ENCODE data around the gene LRRC36. TPM values are rescaled to one million over a fixed set of nuclear protein-coding genes. Genes with fewer than 3 reads are reported as not detected.

Gene LRRC36
- total RNA-seq, 4 donors from 2014 or later: not detected

- Histone ChIP-seq H3K9me3 (no peaks in the 10 kb centered on the region), H3K4me1 (no peaks in the 10 kb centered on the region), H3K27ac (no peak overlapping the region), H3K27me3 (no peaks in the 10 kb centered on the region), H3K36me3 (no peaks in the 10 kb centered on the region), H3K4me3 (no peak overlapping the region)
- TF ChIP-seq POLR2A (IDR thresholded peaks at IDR 0.05): no peak
- in situ Hi-C loops (cut with MboI; ENCODE audit: low sequenced_read_pairs in 4 of 4) (no loop called here), intact Hi-C loops (cut with DNase I; ENCODE audit: low total_unique reads) (no loop called here)
- ATAC-seq (peak; percentile 24 to 47), DNase-seq (no peak)
Measured at GRCh38 chr16:67311607-67312488, 14.8 kb upstream of the LRRC36 start.

GRCh38 chr16:67312719-67313118 lies 13.9 kb upstream of the LRRC36 start:
- TF ChIP-seq CTCF (IDR thresholded peaks at IDR 0.05 in 4 of 5, conservative IDR thresholded peaks at IDR 0.05 in 1 of 5) (no peak), POLR2A (IDR thresholded peaks at IDR 0.05) (no peak)
- ATAC-seq (no peak), DNase-seq (no peak)
- Histone ChIP-seq H3K36me3 (no peaks in the 10 kb centered on the region), H3K27ac (no peak overlapping the region), H3K4me3 (no peak overlapping the region), H3K9me3 (no peaks in the 10 kb centered on the region), H3K4me1 (no peaks in the 10 kb centered on the region), H3K27me3 (peaks cover 0 to under 1% (median 0%) of the 10 kb centered on the region in 3 donors)
- in situ Hi-C loops (cut with MboI; ENCODE audit: low sequenced_read_pairs in 4 of 4): no loop called here
- intact Hi-C loops (cut with DNase I; ENCODE audit: low total_unique reads): no loop called here

- in situ Hi-C loops (cut with MboI; ENCODE audit: low sequenced_read_pairs in 4 of 4): no loop called here
- ATAC-seq (no peak), DNase-seq (no peak)
- Histone ChIP-seq H3K36me3 (no peaks in the 10 kb centered on the region), H3K4me1 (no peaks in the 10 kb centered on the region), H3K27me3 (peaks cover 7 to 27% (median 15%) of the 10 kb centered on the region in 3 donors), H3K27ac (no peak overlapping the region), H3K4me3 (no peak overlapping the region), H3K9me3 (no peaks in the 10 kb centered on the region)
- no peak for TF ChIP-seq POLR2A (IDR thresholded peaks at IDR 0.05)
- no peak for TF ChIP-seq CTCF (IDR thresholded peaks at IDR 0.05 in 4 of 5, conservative IDR thresholded peaks at IDR 0.05 in 1 of 5)
- intact Hi-C loops (cut with DNase I; ENCODE audit: low total_unique reads): no loop called here
Measured at GRCh38 chr16:67317853-67318252, 8.8 kb upstream of the LRRC36 start.

- in situ Hi-C loops (cut with MboI; ENCODE audit: low sequenced_read_pairs in 4 of 4) (no loop called here), intact Hi-C loops (cut with DNase I; ENCODE audit: low total_unique reads) (no loop called here)
- Histone ChIP-seq H3K9me3 (no peaks in the 10 kb centered on the region), H3K36me3 (no peaks in the 10 kb centered on the region), H3K4me3 (peak overlapping the region; percentile 41 to 52 (median 47)), H3K4me1 (no peaks in the 10 kb centered on the region), H3K27me3 (peaks cover 10 to 27% (median 22%) of the 10 kb centered on the region in 3 donors), H3K27ac (no peak overlapping the region)
- TF ChIP-seq POLR2A (IDR thresholded peaks at IDR 0.05) (no peak), CTCF (IDR thresholded peaks at IDR 0.05 in 4 of 5, conservative IDR thresholded peaks at IDR 0.05 in 1 of 5) (no peak)
- ATAC-seq (no peak), DNase-seq (no peak)
Measured at GRCh38 chr16:67326115-67326471, 522 bp upstream of the LRRC36 start.

GRCh38 chr16:67327743-67328142 lies 1.1 kb downstream of the LRRC36 start:
- H3K9me3 ChIP-seq: no peaks in the 10 kb centered on the region
- intact Hi-C loops (cut with DNase I; ENCODE audit: low total_unique reads) (no loop called here), in situ Hi-C loops (cut with MboI; ENCODE audit: low sequenced_read_pairs in 4 of 4) (no loop called here)
- TF ChIP-seq CTCF (IDR thresholded peaks at IDR 0.05 in 4 of 5, conservative IDR thresholded peaks at IDR 0.05 in 1 of 5) (no peak), POLR2A (IDR thresholded peaks at IDR 0.05) (no peak)
- H3K27me3 ChIP-seq: peaks cover 7 to 26% (median 10%) of the 10 kb centered on the region in 3 donors
- H3K36me3 ChIP-seq: no peaks in the 10 kb centered on the region
- no peaks in the 10 kb centered on the region for H3K4me1 ChIP-seq
- DNase-seq (no peak), ATAC-seq (no peak)
- H3K27ac ChIP-seq: no peak overlapping the region
- no peak overlapping the region for H3K4me3 ChIP-seq
